Stimulated activated naive B cell treated with anti-CD40 and anti-IgM and Interleukin-4, amounts not matched to agents 10 μg/mL and 1 μg/mL and 100 μg/mL, for 72 hours (primary cell): ENCODE measurements around the gene GFPT1.

Experiments used
- ATAC-seq, 2 donors: fragments of 150-1000 bp; cut with Tn5 transposase; replicated peaks; 2 replicates each; pipeline ENCODE4 v1.10.0; 2021; ENCODE audit warnings: moderate library complexity in 1 of 2
- DNase-seq: peaks from one replicate; pipeline ENCODE4 v3.0.0; 2021
- H3K27ac Mint-ChIP-seq: one replicate; pipeline ENCODE4 v1.8.0; 2022; ENCODE audit warnings: mild to moderate bottlenecking, mixed read lengths
- H3K27me3 Mint-ChIP-seq, 2 donors: one replicate each; pipeline ENCODE4 v1.8.0; 2022; ENCODE audit warnings: mixed read lengths in 2 of 2
- H3K36me3 Mint-ChIP-seq, 2 donors: one replicate each; pipeline ENCODE4 v1.8.0; 2022; ENCODE audit warnings: mixed read lengths in 2 of 2, mild to moderate bottlenecking in 1 of 2
- H3K4me1 Mint-ChIP-seq, 2 donors: one replicate each; pipeline ENCODE4 v1.8.0; 2022; ENCODE audit warnings: mixed read lengths in 2 of 2, mild to moderate bottlenecking in 1 of 2
- H3K4me3 Mint-ChIP-seq, 2 donors: one replicate each; pipeline ENCODE4 v1.8.0; 2022; ENCODE audit warnings: mild to moderate bottlenecking in 2 of 2, mixed read lengths in 2 of 2, moderate library complexity in 1 of 2
- H3K9me3 Mint-ChIP-seq, 2 donors: one replicate each; pipeline ENCODE4 v1.8.0; 2022; ENCODE audit warnings: mixed read lengths in 2 of 2, mild to moderate bottlenecking in 1 of 2

Gene GFPT1

GRCh38 chr2:69304656-69305055 lies 82.4 kb downstream of the GFPT1 start:
- ATAC-seq: no peak
- no peak for DNase-seq
- Mint-ChIP-seq H3K36me3 (peaks cover 5% of the 10 kb centered on the region in 2 donors), H3K27ac (no peak overlapping the region), H3K4me3 (no peak overlapping the region), H3K4me1 (peaks cover 18 to 28% of the 10 kb centered on the region in 2 donors), H3K27me3 (peaks cover 27 to 43% of the 10 kb centered on the region in 2 donors), H3K9me3 (peaks cover 5 to 7% of the 10 kb centered on the region in 2 donors)

- no peak overlapping the region for H3K4me3 Mint-ChIP-seq
- no peak for ATAC-seq
- H3K9me3 Mint-ChIP-seq: peaks cover 5 to 7% of the 10 kb centered on the region in 2 donors
- H3K36me3 Mint-ChIP-seq: peaks cover 5% of the 10 kb centered on the region in 2 donors
- no peaks in the 10 kb centered on the region for H3K4me1 Mint-ChIP-seq
- no peak overlapping the region for H3K27ac Mint-ChIP-seq
- peaks cover 22 to 27% of the 10 kb centered on the region in 2 donors for H3K27me3 Mint-ChIP-seq
- no peak for DNase-seq
Observed at GRCh38 chr2:69300650-69301049, 86.4 kb downstream of the GFPT1 start.

GRCh38 chr2:69299772-69300516 lies 87.1 kb downstream of the GFPT1 start:
- peaks cover 5 to 7% of the 10 kb centered on the region in 2 donors for H3K9me3 Mint-ChIP-seq
- peaks cover 22 to 24% of the 10 kb centered on the region in 2 donors for H3K27me3 Mint-ChIP-seq
- H3K4me1 Mint-ChIP-seq: no peaks in the 10 kb centered on the region
- no peak overlapping the region for H3K27ac Mint-ChIP-seq
- DNase-seq: no peak
- H3K4me3 Mint-ChIP-seq: no peak overlapping the region
- H3K36me3 Mint-ChIP-seq: peaks cover 5% of the 10 kb centered on the region in 2 donors
- ATAC-seq: no peak

GRCh38 chr2:69298862-69299261 lies 88.2 kb downstream of the GFPT1 start:
- H3K9me3 Mint-ChIP-seq: peaks cover under 1 to 1% of the 10 kb centered on the region in 2 donors

GRCh38 chr2:69298261-69298660 lies 88.8 kb downstream of the GFPT1 start:
- Mint-ChIP-seq H3K4me3 (no peak overlapping the region), H3K9me3 (no peaks in the 10 kb centered on the region), H3K4me1 (no peaks in the 10 kb centered on the region), H3K36me3 (no peaks in the 10 kb centered on the region), H3K27me3 (peaks cover 12 to 18% of the 10 kb centered on the region in 2 donors), H3K27ac (no peak overlapping the region)
- ATAC-seq (no peak), DNase-seq (no peak)

More at GRCh38 chr2:69298862-69299261, 88.2 kb downstream of the GFPT1 start:
- Mint-ChIP-seq H3K4me3 (no peak overlapping the region), H3K4me1 (no peaks in the 10 kb centered on the region), H3K27ac (no peak overlapping the region), H3K36me3 (peaks cover 0 to under 1% of the 10 kb centered on the region in 2 donors), H3K27me3 (peaks cover 13 to 19% of the 10 kb centered on the region in 2 donors)
- DNase-seq (no peak), ATAC-seq (no peak)

- H3K4me1 Mint-ChIP-seq: no peaks in the 10 kb centered on the region
- DNase-seq: no peak
- peaks cover 5 to 13% of the 10 kb centered on the region in 2 donors for H3K27me3 Mint-ChIP-seq
- ATAC-seq: no peak
- H3K4me3 Mint-ChIP-seq: no peak overlapping the region
- H3K27ac Mint-ChIP-seq: no peak overlapping the region
- H3K36me3 Mint-ChIP-seq: no peaks in the 10 kb centered on the region
- no peaks in the 10 kb centered on the region for H3K9me3 Mint-ChIP-seq
Observed at GRCh38 chr2:69297216-69297615, 89.8 kb downstream of the GFPT1 start.

GRCh38 chr2:69296421-69296820 lies 90.6 kb downstream of the GFPT1 start:
- H3K36me3 Mint-ChIP-seq: no peaks in the 10 kb centered on the region
- no peak overlapping the region for H3K27ac Mint-ChIP-seq
- no peak overlapping the region for H3K4me3 Mint-ChIP-seq
- H3K4me1 Mint-ChIP-seq: no peaks in the 10 kb centered on the region
- H3K27me3 Mint-ChIP-seq: peaks cover 0 to 10% of the 10 kb centered on the region in 2 donors
- no peaks in the 10 kb centered on the region for H3K9me3 Mint-ChIP-seq
- no peak for DNase-seq
- no peak for ATAC-seq

- no peaks in the 10 kb centered on the region for H3K9me3 Mint-ChIP-seq
- no peak overlapping the region for H3K4me3 Mint-ChIP-seq
Observed at GRCh38 chr2:69292256-69292655, 94.8 kb downstream of the GFPT1 start.

GRCh38 chr2:69291721-69292120 lies 95.3 kb downstream of the GFPT1 start:
- Mint-ChIP-seq H3K4me1 (no peaks in the 10 kb centered on the region), H3K9me3 (no peaks in the 10 kb centered on the region), H3K27ac (no peak overlapping the region), H3K36me3 (no peaks in the 10 kb centered on the region), H3K27me3 (peaks cover 0 to 5% of the 10 kb centered on the region in 2 donors), H3K4me3 (no peak overlapping the region)
- no peak for DNase-seq
- no peak for ATAC-seq

More at GRCh38 chr2:69292256-69292655, 94.8 kb downstream of the GFPT1 start:
- Mint-ChIP-seq H3K27me3 (peaks cover 0 to 5% of the 10 kb centered on the region in 2 donors), H3K36me3 (no peaks in the 10 kb centered on the region), H3K4me1 (no peaks in the 10 kb centered on the region), H3K27ac (no peak overlapping the region)
- DNase-seq (no peak), ATAC-seq (no peak)

GRCh38 chr2:69291004-69291650 lies 95.9 kb downstream of the GFPT1 start:
- Mint-ChIP-seq H3K4me3 (no peak overlapping the region), H3K36me3 (peaks cover 0 to 1% of the 10 kb centered on the region in 2 donors)
- DNase-seq: no peak

GRCh38 chr2:69288429-69288828 lies 98.6 kb downstream of the GFPT1 start:
- DNase-seq: no peak
- peaks cover 0 to 4% of the 10 kb centered on the region in 2 donors for H3K36me3 Mint-ChIP-seq
- H3K27ac Mint-ChIP-seq: no peak overlapping the region
- no peaks in the 10 kb centered on the region for H3K27me3 Mint-ChIP-seq
- no peak for ATAC-seq
- no peak overlapping the region for H3K4me3 Mint-ChIP-seq
- H3K9me3 Mint-ChIP-seq: peaks cover 3 to 4% of the 10 kb centered on the region in 2 donors
- peaks cover 5 to 6% of the 10 kb centered on the region in 2 donors for H3K4me1 Mint-ChIP-seq

More at GRCh38 chr2:69291004-69291650, 95.9 kb downstream of the GFPT1 start:
- no peak overlapping the region for H3K27ac Mint-ChIP-seq
- peaks cover 0 to 5% of the 10 kb centered on the region in 2 donors for H3K27me3 Mint-ChIP-seq
- H3K4me1 Mint-ChIP-seq: peaks cover 1 to 2% of the 10 kb centered on the region in 2 donors
- H3K9me3 Mint-ChIP-seq: peaks cover 1 to 2% of the 10 kb centered on the region in 2 donors
- ATAC-seq: no peak

- Mint-ChIP-seq H3K4me1 (peaks cover 5 to 6% of the 10 kb centered on the region in 2 donors), H3K4me3 (no peak overlapping the region), H3K27ac (no peak overlapping the region), H3K36me3 (peaks cover 0 to 4% of the 10 kb centered on the region in 2 donors), H3K27me3 (no peaks in the 10 kb centered on the region), H3K9me3 (peaks cover 3 to 4% of the 10 kb centered on the region in 2 donors)
- ATAC-seq: no peak
- DNase-seq: no peak
Observed at GRCh38 chr2:69287544-69287943, 99.5 kb downstream of the GFPT1 start.

GRCh38 chr2:69285379-69285894 lies 101.6 kb downstream of the GFPT1 start:
- Mint-ChIP-seq H3K27ac (no peak overlapping the region), H3K4me1 (peaks cover 5 to 6% of the 10 kb centered on the region in 2 donors), H3K36me3 (peaks cover 0 to 4% of the 10 kb centered on the region in 2 donors), H3K9me3 (peaks cover 3 to 4% of the 10 kb centered on the region in 2 donors), H3K27me3 (peaks cover 0 to 8% of the 10 kb centered on the region in 2 donors), H3K4me3 (no peak overlapping the region)
- no peak for ATAC-seq
- DNase-seq: no peak

- Mint-ChIP-seq H3K9me3 (peaks cover under 1 to 2% of the 10 kb centered on the region in 2 donors), H3K27ac (no peak overlapping the region), H3K4me3 (no peak overlapping the region), H3K36me3 (peaks cover 0 to under 1% of the 10 kb centered on the region in 2 donors), H3K4me1 (peaks cover 1% of the 10 kb centered on the region in 2 donors), H3K27me3 (peaks cover 8 to 19% of the 10 kb centered on the region in 2 donors)
- no peak for DNase-seq
- no peak for ATAC-seq
Observed at GRCh38 chr2:69280796-69281412, 106.1 kb downstream of the GFPT1 start.
